ENCODE data around the gene RNF150. TPM values are rescaled to one million over a fixed set of nuclear protein-coding genes. Genes with fewer than 3 reads are reported as not detected.
"Not testable (repeated sequence)": the region's sequence is repeated elsewhere in the genome, so short reads cannot be mapped to it uniquely, and the experiment has no call there.

Gene RNF150
- under 1 TPM; 0.02 to 0.14 TPM for total RNA-seq

- Mint-ChIP-seq H3K4me1 (peaks cover 14% of the 10 kb centered on the region), H3K4me3 (peak within 1 kb of the TSS; percentile 78), H3K27me3 (peaks cover 57% of the 10 kb centered on the region), H3K27ac (no peak within 1 kb of the TSS), H3K36me3 (ENCODE audit: low read depth) (no peaks in the 10 kb centered on the region), H3K9me3 (ENCODE audit: low read depth) (no peaks in the 10 kb centered on the region)
- peak; percentile 80 for ATAC-seq
- DNase-seq, result peak; percentile 80
- intact Hi-C loops (cut with DNase I, micrococcal nuclease), result loop anchor here (1.0 to 5.0 kb wide), 2 partner anchors 272 to 771 kb away; no protein-coding TSS in a partner anchor
- ChIA-PET CTCF (interaction anchor here (0.6 to 3.4 kb wide), 16 partner anchors 11 to 1583 kb away, joined by 3 to 22 read pairs (median 3); no protein-coding TSS in a partner anchor), POLR2A (interaction anchor here (0.7 kb wide), 1 partner anchor 173 kb away, joined by 3 read pairs; no protein-coding TSS in a partner anchor)
These were observed at the start of gene RNF150 for GRCh38 chr4:141133146-141133998. RNF150 (minus strand) TSS chr4:141133469.

- POLR2A ChIA-PET, result no interaction called here
- no peaks in the 10 kb centered on the region for H3K9me3 Mint-ChIP-seq (ENCODE audit: low read depth)
These were observed 47.9 kb upstream of the RNF150 start for GRCh38 chr4:141180991-141181761.

GRCh38 chr4:141179474-141180373, 46.5 kb upstream of the RNF150 start:
- intact Hi-C loops (cut with DNase I, micrococcal nuclease), result no loop called here
- no peak overlapping the region for H3K27ac Mint-ChIP-seq
- H3K4me1 Mint-ChIP-seq, result no peaks in the 10 kb centered on the region
- DNase-seq (no peak), ATAC-seq (no peak)
- CTCF ChIA-PET, result no interaction called here
- POLR2A ChIA-PET, result no interaction called here
- no peaks in the 10 kb centered on the region for H3K36me3 Mint-ChIP-seq (ENCODE audit: low read depth)
- H3K9me3 Mint-ChIP-seq (ENCODE audit: low read depth), result no peaks in the 10 kb centered on the region
- H3K27me3 Mint-ChIP-seq, result peaks cover 4% of the 10 kb centered on the region
- H3K4me3 Mint-ChIP-seq, result no peak overlapping the region

More at GRCh38 chr4:141180991-141181761, 47.9 kb upstream of the RNF150 start:
- no peak for DNase-seq
- H3K4me3 Mint-ChIP-seq, result no peak overlapping the region
- CTCF ChIA-PET, result no interaction called here
- intact Hi-C loops (cut with DNase I, micrococcal nuclease), result no loop called here
- no peaks in the 10 kb centered on the region for H3K4me1 Mint-ChIP-seq
- H3K27ac Mint-ChIP-seq, result no peak overlapping the region
- no peak for ATAC-seq
- peaks cover 8% of the 10 kb centered on the region for H3K27me3 Mint-ChIP-seq
- H3K36me3 Mint-ChIP-seq (ENCODE audit: low read depth), result no peaks in the 10 kb centered on the region

- ATAC-seq, result no peak
- no peaks in the 10 kb centered on the region for H3K9me3 Mint-ChIP-seq (ENCODE audit: low read depth)
- intact Hi-C loops (cut with DNase I, micrococcal nuclease), result no loop called here
- peak; percentile 5 for DNase-seq
- CTCF ChIA-PET, result no interaction called here
- POLR2A ChIA-PET, result no interaction called here
- no peaks in the 10 kb centered on the region for H3K36me3 Mint-ChIP-seq (ENCODE audit: low read depth)
- no peak overlapping the region for H3K4me3 Mint-ChIP-seq
- no peaks in the 10 kb centered on the region for H3K4me1 Mint-ChIP-seq
- H3K27me3 Mint-ChIP-seq, result peaks cover 2% of the 10 kb centered on the region
- no peak overlapping the region for H3K27ac Mint-ChIP-seq
These were observed 43.9 kb upstream of the RNF150 start for GRCh38 chr4:141177171-141177570.

GRCh38 chr4:141174457-141174856, 41.2 kb upstream of the RNF150 start:
- no peaks in the 10 kb centered on the region for H3K36me3 Mint-ChIP-seq (ENCODE audit: low read depth)
- ChIA-PET CTCF (no interaction called here), POLR2A (no interaction called here)
- DNase-seq (no peak), ATAC-seq (no peak)
- intact Hi-C loops (cut with DNase I, micrococcal nuclease), result no loop called here
- H3K9me3 Mint-ChIP-seq (ENCODE audit: low read depth), result no peaks in the 10 kb centered on the region
- H3K4me3 Mint-ChIP-seq, result no peak overlapping the region
- no peaks in the 10 kb centered on the region for H3K4me1 Mint-ChIP-seq
- no peak overlapping the region for H3K27ac Mint-ChIP-seq
- peaks cover 4% of the 10 kb centered on the region for H3K27me3 Mint-ChIP-seq

- no peaks in the 10 kb centered on the region for H3K9me3 Mint-ChIP-seq (ENCODE audit: low read depth)
- H3K36me3 Mint-ChIP-seq (ENCODE audit: low read depth), result no peaks in the 10 kb centered on the region
- ChIA-PET CTCF (no interaction called here), POLR2A (no interaction called here)
- H3K4me1 Mint-ChIP-seq, result no peaks in the 10 kb centered on the region
- ATAC-seq (no peak), DNase-seq (no peak)
- H3K27me3 Mint-ChIP-seq, result peaks cover 7% of the 10 kb centered on the region
- H3K27ac Mint-ChIP-seq, result no peak overlapping the region
- no peak overlapping the region for H3K4me3 Mint-ChIP-seq
- intact Hi-C loops (cut with DNase I, micrococcal nuclease), result no loop called here
These were observed 37.4 kb upstream of the RNF150 start for GRCh38 chr4:141170671-141171070.

- Mint-ChIP-seq H3K9me3 (ENCODE audit: low read depth) (no peaks in the 10 kb centered on the region), H3K4me3 (no peak overlapping the region), H3K27ac (no peak overlapping the region), H3K36me3 (ENCODE audit: low read depth) (no peaks in the 10 kb centered on the region), H3K27me3 (peaks cover 15% of the 10 kb centered on the region), H3K4me1 (no peaks in the 10 kb centered on the region)
- ChIA-PET CTCF (interaction anchor here (0.6 kb wide), 1 partner anchor 1092 kb away, joined by 3 read pairs; no protein-coding TSS in a partner anchor), POLR2A (no interaction called here)
- ATAC-seq (no peak), DNase-seq (no peak)
- intact Hi-C loops (cut with DNase I, micrococcal nuclease), result no loop called here
These were observed 36.1 kb upstream of the RNF150 start for GRCh38 chr4:141169391-141169790.

GRCh38 chr4:141165001-141165400, 31.7 kb upstream of the RNF150 start:
- DNase-seq; H3K4me3 Mint-ChIP-seq; H3K36me3 Mint-ChIP-seq (ENCODE audit: low read depth); CTCF ChIA-PET; H3K4me1 Mint-ChIP-seq; ATAC-seq; H3K27ac Mint-ChIP-seq; POLR2A ChIA-PET; H3K9me3 Mint-ChIP-seq (ENCODE audit: low read depth); intact Hi-C loops (cut with DNase I, micrococcal nuclease): not testable (repeated sequence)
- peaks cover 24% of the 10 kb centered on the region for H3K27me3 Mint-ChIP-seq

- no peaks in the 10 kb centered on the region for H3K4me1 Mint-ChIP-seq
- ATAC-seq (no peak), DNase-seq (no peak)
- no peak overlapping the region for H3K27ac Mint-ChIP-seq
- POLR2A ChIA-PET, result no interaction called here
- peaks cover 7% of the 10 kb centered on the region for H3K27me3 Mint-ChIP-seq
- intact Hi-C loops (cut with DNase I, micrococcal nuclease), result loop anchor here in 1 of 2 experiments (2.0 to 10.0 kb wide), 3 partner anchors 696 to 1688 kb away; partner anchors contain the start of gene INPP4B
- peaks cover 2% of the 10 kb centered on the region for H3K9me3 Mint-ChIP-seq (ENCODE audit: low read depth)
- no peaks in the 10 kb centered on the region for H3K36me3 Mint-ChIP-seq (ENCODE audit: low read depth)
- H3K4me3 Mint-ChIP-seq, result no peak overlapping the region
- CTCF ChIA-PET, result interaction anchor here (0.6 to 1.3 kb wide), 5 partner anchors 15 to 1924 kb away, joined by 3 to 4 read pairs (median 3); no protein-coding TSS in a partner anchor
These were observed 25.8 kb upstream of the RNF150 start for GRCh38 chr4:141159027-141159426.

- ChIA-PET CTCF (interaction anchor here (0.6 to 1.3 kb wide), 3 partner anchors 15 to 1820 kb away, joined by 3 to 4 read pairs (median 4); no protein-coding TSS in a partner anchor), POLR2A (no interaction called here)
- Mint-ChIP-seq H3K36me3 (ENCODE audit: low read depth) (no peaks in the 10 kb centered on the region), H3K27ac (no peak overlapping the region), H3K27me3 (peaks cover 3% of the 10 kb centered on the region), H3K4me1 (no peaks in the 10 kb centered on the region), H3K4me3 (no peak overlapping the region), H3K9me3 (ENCODE audit: low read depth) (peaks cover 2% of the 10 kb centered on the region)
- no peak for ATAC-seq
- intact Hi-C loops (cut with DNase I, micrococcal nuclease), result loop anchor here in 1 of 2 experiments (2.0 to 10.0 kb wide), 3 partner anchors 697 to 1689 kb away; partner anchors contain the start of gene INPP4B
- no peak for DNase-seq
These were observed 24.9 kb upstream of the RNF150 start for GRCh38 chr4:141158219-141158618.

GRCh38 chr4:141155586-141155985, 22.3 kb upstream of the RNF150 start:
- Mint-ChIP-seq H3K9me3 (ENCODE audit: low read depth) (no peaks in the 10 kb centered on the region), H3K36me3 (ENCODE audit: low read depth) (no peaks in the 10 kb centered on the region), H3K27me3 (peaks cover 5% of the 10 kb centered on the region), H3K4me3 (no peak overlapping the region), H3K4me1 (no peaks in the 10 kb centered on the region), H3K27ac (no peak overlapping the region)
- CTCF ChIA-PET, result no interaction called here
- no peak for ATAC-seq
- POLR2A ChIA-PET, result no interaction called here
- intact Hi-C loops (cut with DNase I, micrococcal nuclease), result loop anchor here in 1 of 2 experiments (10.0 kb wide), 2 partner anchors 699 to 769 kb away; no protein-coding TSS in a partner anchor
- no peak for DNase-seq
